ENCODE data around the gene CS.
"Not testable (repeated sequence)": the region's sequence is repeated elsewhere in the genome, so short reads cannot be mapped to it uniquely, and the experiment has no call there.

The CS gene

DNA sequence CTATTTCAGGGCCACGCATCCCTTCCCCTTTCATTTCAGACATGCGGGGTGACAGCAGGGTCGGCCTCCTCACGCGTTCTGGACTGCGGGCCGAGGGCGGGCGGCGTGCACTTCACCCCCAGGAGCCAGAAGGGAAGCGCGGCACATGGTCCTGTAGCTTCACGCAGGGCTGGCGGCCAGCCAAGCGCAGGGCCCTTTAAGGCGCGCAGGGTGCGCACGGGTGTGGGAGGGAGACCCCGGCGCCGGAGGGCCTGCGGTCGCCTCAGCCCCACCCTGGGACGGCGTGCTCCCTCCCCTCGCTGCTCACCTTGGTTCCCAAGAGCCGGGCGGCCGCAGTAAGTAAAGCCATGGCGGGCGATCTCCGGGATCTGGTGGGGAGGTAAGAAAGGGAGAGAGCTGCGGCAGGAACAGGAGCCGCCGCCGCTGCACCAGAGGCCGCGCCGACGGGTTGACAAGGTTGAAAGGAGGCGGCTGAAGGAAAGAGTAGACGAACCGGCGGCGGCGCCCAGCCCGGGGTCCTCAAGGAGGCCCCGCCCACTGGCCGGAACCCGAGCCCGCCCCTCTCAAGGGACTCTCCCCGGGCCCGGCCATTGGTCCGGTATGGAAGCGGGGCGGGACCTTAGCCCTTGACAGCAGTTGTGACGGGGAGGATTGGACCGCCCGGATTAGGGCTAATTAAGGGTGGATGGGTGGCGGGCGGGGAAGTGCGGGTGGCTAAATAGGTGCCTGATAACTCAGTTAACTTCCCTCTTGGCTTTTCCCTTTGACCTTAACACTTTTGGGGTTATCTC lies at the start of gene CS:
Gene CS (minus strand): TSS at position 478 of the 791 bp plus-strand sequence. CDS start 129 bp downstream, at position 349.
- peak; percentile 100 for DNase-seq

- no peak for DNase-seq
Measured at GRCh38 chr12:56348776-56349175, 48.6 kb upstream of the CS start.

DNA sequence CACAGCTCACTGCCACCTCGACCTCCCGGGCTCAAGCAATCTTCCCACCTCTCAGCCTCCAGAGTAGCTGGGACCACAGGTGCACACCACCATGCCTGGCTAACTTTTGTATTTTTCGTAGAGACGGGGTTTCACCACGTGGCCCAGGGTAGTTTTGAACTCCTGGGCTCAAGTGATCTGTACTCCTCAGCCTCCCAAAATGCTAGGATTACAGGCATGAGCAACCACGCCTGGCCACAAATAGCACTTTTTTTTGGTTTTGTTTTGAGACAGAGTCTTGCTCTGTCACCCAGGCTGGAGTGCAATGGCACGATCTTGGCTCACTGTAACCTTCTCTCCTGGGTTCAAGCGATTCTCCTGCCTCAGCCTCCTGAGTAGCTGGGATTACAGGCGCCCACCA lies 47.1 kb upstream of the CS start:
- not testable (repeated sequence) for DNase-seq

DNA sequence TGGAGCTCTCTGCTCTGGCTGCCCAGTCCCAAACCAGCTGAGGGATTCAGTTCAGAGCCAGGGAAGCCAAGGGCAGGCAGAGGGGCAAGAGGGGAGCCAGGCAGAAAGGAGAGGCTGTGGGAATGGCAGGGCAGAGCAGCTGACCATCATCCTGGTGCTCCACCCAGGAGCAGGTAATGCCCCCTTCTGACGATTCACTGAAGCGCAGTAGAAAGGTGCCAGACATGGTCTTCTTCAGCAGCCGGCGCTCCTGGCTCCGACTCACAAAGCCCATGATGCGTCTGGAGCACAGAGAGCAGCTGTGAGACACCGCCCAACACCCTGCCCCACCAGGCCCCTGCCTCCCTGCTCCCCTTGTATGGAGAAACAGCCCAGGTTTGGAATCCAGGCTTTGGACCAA lies 46.5 kb upstream of the CS start:
- no peak for DNase-seq

DNA sequence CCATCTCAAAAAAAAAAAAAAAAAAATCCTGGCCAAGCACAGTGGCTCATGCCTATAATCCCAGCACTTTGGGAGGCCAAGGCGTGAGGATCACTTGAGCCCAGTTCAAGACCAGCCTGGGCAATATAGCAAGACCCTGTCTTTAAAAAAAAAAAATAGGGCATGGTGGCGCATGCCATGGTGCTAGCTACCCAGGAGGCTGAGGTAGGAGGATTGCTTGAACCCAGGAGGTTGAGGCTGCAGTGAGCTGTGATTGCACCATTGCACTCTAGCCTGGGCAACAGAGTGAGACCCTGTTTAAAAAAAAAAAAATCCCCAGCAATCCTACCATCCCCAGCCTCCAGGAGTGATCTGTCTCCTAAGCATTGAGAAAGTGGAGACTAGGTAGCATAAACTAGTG lies 42.2 kb upstream of the CS start:
- not testable (repeated sequence) for DNase-seq

DNA sequence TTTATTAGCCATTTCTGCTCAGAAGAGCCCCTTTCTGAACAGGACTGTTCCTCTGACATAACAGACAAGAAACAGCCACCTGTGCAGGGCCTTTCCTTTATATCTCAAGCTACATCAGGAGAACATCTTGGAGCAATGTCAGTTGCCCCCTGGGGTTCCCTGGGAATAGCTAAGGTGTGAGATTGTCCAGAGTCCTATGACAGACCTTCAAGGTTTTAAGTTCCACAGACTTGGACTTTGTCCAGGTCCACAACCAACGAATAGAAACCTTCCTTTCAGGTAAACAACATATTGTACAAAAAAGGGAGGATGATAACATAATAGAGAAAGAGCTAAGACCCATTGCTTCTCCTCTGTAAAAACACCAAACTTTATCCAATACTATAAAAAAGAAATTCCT lies 41.5 kb upstream of the CS start:
- DNase-seq: no peak

DNA sequence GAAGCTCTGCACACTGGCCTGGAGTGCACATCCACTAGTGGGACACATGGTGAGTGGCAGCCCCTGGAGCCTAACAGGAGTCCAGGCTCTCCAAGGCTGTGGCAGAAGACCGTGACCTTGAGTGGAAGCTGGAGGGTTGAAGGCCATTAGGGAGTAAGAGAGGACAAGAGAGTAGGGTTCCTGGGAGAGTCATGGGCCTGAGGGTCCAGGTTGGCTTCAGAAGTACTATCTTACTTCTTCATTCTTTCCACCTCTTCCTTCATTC lies 39.0 kb upstream of the CS start:
- no peak for DNase-seq

DNA sequence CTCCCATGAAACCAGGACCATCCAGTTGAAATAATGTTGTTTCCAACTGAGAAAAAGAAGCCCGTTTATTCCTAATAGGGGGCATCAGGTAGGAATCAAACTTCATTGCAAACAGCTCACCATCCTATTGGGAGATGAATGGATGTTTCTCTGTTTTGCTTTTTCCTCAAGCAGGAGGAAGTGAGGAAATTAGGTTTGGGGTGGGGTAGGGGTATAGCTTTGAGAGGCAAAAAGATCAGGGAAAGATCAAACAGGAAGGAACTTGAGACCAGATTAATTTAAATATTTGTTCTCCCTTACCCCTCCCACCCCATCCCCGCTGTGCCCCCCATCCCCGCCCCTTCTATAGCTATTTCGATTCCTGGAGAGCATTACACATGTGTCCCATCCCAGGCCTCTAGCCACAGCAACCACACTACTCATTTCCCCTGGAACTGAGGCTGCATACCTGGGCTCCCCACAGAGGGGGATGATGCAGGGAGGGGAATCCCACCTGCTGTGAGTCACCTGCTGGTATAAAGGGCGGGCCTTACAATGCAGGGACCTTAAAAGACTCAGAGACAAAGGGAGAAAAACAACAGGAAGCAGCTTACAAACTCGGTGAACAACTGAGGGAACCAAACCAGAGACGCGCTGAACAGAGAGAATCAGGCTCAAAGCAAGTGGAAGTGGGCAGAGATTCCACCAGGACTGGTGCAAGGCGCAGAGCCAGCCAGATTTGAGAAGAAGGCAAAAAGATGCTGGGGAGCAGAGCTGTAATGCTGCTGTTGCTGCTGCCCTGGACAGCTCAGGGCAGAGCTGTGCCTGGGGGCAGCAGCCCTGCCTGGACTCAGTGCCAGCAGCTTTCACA lies 38.4 kb upstream of the CS start, which contains the start of gene IL23A:
Gene IL23A (plus strand): TSS at position 577 of the 850 bp plus-strand sequence. CDS start 161 bp downstream, at position 738.
- DNase-seq: no peak

GRCh38 chr12:56337753-56338251 lies 37.7 kb upstream of the CS start:
- DNase-seq: no peak

DNA sequence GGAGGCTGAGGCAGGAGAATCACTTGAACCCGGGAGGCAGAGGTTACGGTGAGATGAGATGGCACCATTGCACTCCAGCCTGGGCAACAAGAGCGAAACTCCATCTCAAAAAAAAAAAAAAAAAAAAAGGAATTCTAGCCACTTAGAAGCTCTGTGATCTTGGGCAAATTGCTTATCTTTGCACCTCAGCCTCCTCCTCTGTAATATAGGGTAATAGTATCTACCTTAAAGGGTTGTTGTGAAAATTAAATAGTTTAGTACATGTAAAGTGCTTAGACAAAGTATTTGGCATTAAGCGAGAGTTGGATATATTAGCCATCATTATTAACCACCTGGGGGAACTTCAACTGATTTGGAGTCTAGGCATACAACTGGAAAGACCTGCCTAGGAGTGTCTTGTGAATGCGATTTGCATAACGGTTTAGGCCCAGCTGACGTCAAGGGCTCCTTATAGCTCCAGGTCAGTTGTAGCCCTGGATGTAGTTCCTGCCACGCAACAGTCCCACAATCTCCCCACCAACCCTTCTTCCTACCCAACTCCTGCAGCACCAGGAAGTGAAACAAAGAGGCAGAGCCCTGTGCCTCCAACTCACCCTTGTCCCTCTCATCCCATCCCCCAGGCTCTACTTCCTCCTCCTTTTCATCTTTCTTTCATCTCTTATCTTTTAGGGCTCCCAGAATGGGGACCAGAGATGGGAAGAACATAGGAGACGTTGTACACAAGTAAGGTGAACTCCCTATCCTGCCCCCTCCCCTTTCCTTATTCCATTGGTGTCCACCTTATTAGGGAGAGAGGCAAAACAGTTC lies 36.4 kb upstream of the CS start:
- DNase-seq: no peak

- not testable (repeated sequence) for DNase-seq
Measured at GRCh38 chr12:56335527-56335926, 35.4 kb upstream of the CS start.

DNA sequence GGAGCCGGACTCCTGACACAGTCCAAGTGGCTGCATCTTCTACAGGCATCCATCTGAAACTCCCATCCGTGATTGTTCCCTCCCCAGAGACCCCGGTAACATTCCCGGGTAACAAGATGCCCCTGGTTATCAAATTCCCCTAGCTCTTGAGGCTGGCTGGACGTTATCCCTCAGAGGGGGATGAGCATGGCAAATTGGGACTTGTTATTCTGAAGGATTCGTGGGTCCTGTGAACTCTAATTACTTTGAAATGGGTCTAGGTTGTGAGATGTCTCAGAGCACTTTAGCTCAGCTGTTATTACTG lies 34.3 kb upstream of the CS start:
- DNase-seq: no peak

GRCh38 chr12:56333679-56334489 lies 33.8 kb upstream of the CS start, which contains the start of gene PAN2:
Gene PAN2, minus strand, starts transcription at chr12:56334000. Its CDS starts 906 bp downstream, at chr12:56333094.
- peak; percentile 99 for DNase-seq

DNA sequence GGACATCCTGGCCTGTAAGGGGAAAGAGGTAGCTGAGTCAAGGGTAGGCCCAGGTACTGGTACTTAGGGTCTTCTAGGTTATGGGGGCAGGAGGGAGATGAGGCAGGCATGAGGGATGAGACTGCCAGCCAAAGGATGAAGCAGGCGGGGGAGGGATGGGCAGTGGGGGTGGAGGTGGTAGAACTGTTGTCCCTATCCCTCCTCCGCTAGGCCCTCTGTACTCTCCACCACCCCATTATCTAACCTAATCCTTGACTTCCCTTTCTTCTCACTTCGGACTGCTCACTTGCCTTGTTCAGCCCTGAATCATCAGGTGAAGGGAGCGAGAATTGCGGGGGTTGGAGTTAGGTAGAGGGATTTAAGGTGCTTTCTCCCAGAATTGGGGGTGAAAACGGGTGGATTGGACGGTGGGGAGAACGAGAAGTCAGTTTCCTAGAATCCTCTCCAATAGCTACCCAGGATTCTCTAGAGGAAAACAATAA lies 33.1 kb upstream of the CS start:
- peak; percentile 46 for DNase-seq

DNA sequence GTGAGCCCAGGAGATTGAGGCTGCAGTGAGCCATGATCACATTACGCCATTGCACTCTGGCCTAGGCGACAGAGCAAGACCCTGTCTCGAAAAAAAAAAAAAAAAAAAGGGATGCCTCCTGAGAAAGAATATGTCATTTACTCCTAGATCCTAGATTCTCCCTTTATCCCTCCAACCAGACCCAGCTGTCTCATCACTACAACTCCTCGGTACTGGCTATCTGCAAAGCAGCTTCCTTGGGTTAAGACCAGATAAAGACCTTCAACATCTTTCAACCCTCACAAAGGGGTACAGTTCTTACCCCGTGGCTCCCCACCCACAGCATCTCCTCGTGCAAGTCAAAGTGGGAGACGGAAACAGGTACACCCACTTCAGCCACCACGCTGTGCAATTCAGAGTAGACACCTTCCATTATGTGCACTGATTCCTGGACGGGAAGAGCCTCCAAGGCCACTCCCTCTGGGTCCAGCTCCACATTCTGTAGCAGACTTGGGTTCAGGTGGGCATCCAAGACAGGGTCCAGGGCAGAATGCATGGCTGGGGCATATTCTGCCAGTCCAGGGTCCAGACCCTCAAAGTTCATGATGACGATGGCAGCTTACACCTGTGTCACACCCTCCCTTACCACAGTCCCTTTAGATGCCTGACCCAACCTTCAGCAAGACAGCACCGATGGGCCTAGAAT lies 32.5 kb upstream of the CS start:
- DNase-seq: no peak

- DNase-seq: no peak
Measured at GRCh38 chr12:56330936-56331490, 30.9 kb upstream of the CS start.

DNA sequence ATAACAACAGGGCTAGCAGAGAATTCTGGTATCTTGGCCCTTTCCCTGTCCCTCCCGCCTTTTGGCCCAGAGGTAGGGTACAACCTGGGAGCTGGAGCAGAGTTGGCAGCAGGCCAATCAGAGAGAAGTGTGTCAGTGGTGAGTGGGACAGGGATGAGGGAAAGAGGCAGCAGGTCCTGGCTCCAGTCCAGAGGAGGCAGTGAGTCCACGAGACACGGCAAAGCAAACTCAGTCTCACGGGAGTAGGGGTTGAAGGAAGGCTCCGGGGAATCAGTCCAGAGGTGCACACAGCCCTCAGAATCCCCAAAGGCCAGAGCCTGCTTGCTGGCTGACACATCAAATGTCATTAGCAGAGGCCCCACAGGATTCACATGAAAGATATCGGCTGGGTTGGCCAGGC lies 26.4 kb upstream of the CS start:
- no peak for DNase-seq

GRCh38 chr12:56326126-56326525 lies 26.0 kb upstream of the CS start:
- no peak for DNase-seq

GRCh38 chr12:56324206-56324605 lies 24.1 kb upstream of the CS start:
- no peak for DNase-seq

DNA sequence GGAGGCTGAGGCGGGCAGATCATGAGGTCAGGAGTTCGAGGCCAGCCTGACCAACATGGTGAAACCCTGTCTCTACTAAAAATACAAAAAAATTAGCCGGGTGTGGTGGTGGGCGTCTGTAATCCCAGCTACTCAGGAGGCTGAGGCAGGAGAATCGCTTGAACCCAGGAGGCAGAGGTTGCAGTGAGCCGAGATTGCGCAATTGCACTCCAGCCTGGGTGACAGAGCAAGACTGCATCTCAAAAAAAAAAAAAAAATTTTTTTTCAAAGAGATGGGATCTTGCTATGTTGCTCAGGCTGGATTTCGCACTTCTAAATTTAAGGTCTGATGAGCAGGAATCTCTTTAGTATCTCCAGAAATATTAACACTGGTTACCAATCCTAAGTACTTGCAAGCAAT lies 21.5 kb upstream of the CS start:
- DNase-seq: not testable (repeated sequence)

DNA sequence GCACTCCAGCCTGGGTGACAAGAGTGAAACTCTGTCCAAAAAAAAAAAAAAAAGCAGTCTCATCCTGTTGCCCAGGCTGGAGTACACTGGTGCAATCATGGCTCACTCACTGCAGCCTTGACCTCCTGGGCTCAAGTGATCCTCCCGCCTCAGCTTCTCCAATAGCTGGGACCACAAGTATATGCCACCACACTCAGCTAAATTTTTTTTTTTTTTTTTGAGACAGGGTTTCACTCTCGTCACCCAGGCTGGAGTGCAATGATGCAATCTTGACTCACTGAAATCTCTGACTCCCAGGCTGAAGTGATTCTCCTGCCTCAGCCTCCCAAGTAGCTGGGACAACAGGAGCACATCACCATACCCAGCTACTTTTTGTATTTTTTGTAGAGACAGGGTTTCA lies 20.9 kb upstream of the CS start:
- DNase-seq: no peak

Measured in NCI-H82 (cell line).